HG03571 (cell line): Measurements from ENCODE around the gene ATAD3B.
"Not testable (repeated sequence)": the region's sequence is repeated elsewhere in the genome, so short reads cannot be mapped to it uniquely, and the experiment has no call there.

ENCODE experiments used
- ATAC-seq: cut with Tn5 transposase; IDR thresholded peaks from one replicate; pipeline ENCODE4 v1.9.1; 2021; ENCODE audit not compliant: unreplicated experiment

Gene ATAD3B

GRCh38 chr1:1432951-1433803 lies 38.4 kb upstream of the ATAD3B start:
- ATAC-seq, result no peak

- ATAC-seq, result no peak
These were observed 37.8 kb upstream of the ATAD3B start for GRCh38 chr1:1433804-1434130.

GRCh38 chr1:1434131-1434823 lies 37.3 kb upstream of the ATAD3B start:
- ATAC-seq, result no peak

GRCh38 chr1:1434824-1435105 lies 36.8 kb upstream of the ATAD3B start:
- no peak for ATAC-seq

- no peak for ATAC-seq
These were observed 36.3 kb upstream of the ATAD3B start, which contains the start of gene VWA1 for GRCh38 chr1:1435106-1435903. Gene VWA1 (plus strand): TSS chr1:1435690. CDS start chr1:1435749, 59 bp downstream.

- ATAC-seq, result no peak
These were observed 35.5 kb upstream of the ATAD3B start for GRCh38 chr1:1435911-1436629.

GRCh38 chr1:1436630-1437032 lies 34.9 kb upstream of the ATAD3B start:
- no peak for ATAC-seq

GRCh38 chr1:1437033-1437903 lies 34.3 kb upstream of the ATAD3B start:
- ATAC-seq, result no peak

GRCh38 chr1:1437904-1438376 lies 33.6 kb upstream of the ATAD3B start:
- ATAC-seq, result peak; percentile 39

GRCh38 chr1:1438531-1439381 lies 32.8 kb upstream of the ATAD3B start:
- no peak for ATAC-seq

GRCh38 chr1:1439546-1440261 lies 31.9 kb upstream of the ATAD3B start:
- ATAC-seq, result no peak

- no peak for ATAC-seq
These were observed 31.1 kb upstream of the ATAD3B start for GRCh38 chr1:1440262-1441001.

- ATAC-seq, result no peak
These were observed 30.3 kb upstream of the ATAD3B start for GRCh38 chr1:1441002-1441888.

GRCh38 chr1:1442069-1442770 lies 29.3 kb upstream of the ATAD3B start:
- no peak for ATAC-seq

GRCh38 chr1:1446631-1447030 lies 24.9 kb upstream of the ATAD3B start:
- not testable (repeated sequence) for ATAC-seq

- ATAC-seq, result no peak
These were observed 22.3 kb upstream of the ATAD3B start, which contains the start of gene ATAD3C for GRCh38 chr1:1449099-1449739. Gene ATAD3C (plus strand): TSS chr1:1449689. CDS start chr1:1450684, 995 bp downstream.
